GM20000 (cell line): Measurements from ENCODE around the gene HIVEP3.

ENCODE experiments used
- DNase-seq: peaks from one replicate; pipeline ENCODE4 v3.0.0; 2012; ENCODE audit warnings: low spot score
- TF ChIP-seq, protein P1 (sequence below): IDR thresholded peaks from 2 replicates; pipeline ENCODE4 v1.5.1; 2012; ENCODE audit warnings: mild to moderate bottlenecking, control low read depth; ENCODE audit errors: extremely low read depth, missing control alignments

The HIVEP3 gene

DNA sequence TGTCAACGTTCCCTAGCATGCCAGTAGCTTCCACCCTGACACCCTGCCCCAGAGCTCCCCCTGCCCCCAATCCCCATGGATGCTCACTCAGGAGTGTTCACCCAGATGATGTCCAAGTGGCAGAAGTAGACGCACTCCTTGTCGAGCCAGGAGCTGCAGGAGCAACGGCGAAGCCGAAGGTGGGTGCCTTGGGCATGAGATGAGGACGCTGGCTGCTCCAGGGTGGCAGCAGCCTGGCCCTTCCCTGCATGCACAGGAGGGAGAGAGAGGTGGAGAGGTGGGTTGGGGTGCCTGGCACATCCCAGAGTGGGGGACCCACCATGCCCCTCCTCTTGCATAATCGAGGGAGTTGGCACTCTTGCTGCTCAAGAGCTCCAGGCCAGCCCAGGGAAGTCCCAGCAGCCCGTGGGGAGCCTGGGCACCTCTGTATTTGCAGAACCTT is 434.7 kb downstream of the HIVEP3 start:
- DNase-seq = no peak
- TF ChIP-seq, protein P1, sequence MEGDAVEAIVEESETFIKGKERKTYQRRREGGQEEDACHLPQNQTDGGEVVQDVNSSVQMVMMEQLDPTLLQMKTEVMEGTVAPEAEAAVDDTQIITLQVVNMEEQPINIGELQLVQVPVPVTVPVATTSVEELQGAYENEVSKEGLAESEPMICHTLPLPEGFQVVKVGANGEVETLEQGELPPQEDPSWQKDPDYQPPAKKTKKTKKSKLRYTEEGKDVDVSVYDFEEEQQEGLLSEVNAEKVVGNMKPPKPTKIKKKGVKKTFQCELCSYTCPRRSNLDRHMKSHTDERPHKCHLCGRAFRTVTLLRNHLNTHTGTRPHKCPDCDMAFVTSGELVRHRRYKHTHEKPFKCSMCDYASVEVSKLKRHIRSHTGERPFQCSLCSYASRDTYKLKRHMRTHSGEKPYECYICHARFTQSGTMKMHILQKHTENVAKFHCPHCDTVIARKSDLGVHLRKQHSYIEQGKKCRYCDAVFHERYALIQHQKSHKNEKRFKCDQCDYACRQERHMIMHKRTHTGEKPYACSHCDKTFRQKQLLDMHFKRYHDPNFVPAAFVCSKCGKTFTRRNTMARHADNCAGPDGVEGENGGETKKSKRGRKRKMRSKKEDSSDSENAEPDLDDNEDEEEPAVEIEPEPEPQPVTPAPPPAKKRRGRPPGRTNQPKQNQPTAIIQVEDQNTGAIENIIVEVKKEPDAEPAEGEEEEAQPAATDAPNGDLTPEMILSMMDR = no peak

DNA sequence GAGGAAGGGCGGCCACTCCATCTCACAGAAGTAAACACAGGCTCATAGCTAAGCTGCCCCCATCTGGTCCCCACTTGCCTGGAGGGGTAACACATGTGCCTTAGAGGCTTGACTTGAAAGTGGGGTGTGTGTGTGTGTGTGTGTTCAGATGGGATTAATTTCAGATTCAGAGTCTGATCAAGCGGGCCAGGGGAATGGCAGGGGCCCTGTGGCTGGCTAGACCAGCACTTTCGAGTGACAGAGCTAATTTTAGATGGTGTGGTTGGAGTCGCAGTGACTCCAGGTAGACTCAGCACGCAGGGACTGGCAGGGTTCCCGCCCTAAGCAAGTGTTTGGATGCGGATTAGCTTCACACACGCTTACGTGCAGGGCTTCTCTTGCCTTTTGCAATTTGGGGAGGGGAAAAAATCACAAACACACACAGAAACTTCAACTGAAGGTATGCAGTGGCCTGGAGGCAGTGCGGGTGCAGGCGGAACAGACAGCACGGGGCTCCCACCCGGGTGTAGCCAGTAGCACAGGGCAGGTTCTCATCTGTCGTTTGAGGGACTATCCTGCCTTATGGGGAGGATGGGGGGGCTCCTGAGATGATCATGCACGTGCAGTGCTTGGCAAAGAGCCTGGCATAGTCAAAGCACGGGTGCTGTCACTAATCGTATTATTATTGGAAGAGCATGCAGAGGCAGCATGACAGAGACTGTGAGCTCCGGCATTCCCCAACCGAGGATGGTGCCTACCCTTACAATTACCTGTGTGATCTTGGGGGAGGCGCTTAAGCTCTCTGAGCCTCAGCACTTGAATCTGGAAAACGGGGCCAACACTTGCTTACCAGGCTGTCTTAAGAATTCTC is 435.5 kb downstream of the HIVEP3 start:
- TF ChIP-seq, protein P1 = no peak

DNA sequence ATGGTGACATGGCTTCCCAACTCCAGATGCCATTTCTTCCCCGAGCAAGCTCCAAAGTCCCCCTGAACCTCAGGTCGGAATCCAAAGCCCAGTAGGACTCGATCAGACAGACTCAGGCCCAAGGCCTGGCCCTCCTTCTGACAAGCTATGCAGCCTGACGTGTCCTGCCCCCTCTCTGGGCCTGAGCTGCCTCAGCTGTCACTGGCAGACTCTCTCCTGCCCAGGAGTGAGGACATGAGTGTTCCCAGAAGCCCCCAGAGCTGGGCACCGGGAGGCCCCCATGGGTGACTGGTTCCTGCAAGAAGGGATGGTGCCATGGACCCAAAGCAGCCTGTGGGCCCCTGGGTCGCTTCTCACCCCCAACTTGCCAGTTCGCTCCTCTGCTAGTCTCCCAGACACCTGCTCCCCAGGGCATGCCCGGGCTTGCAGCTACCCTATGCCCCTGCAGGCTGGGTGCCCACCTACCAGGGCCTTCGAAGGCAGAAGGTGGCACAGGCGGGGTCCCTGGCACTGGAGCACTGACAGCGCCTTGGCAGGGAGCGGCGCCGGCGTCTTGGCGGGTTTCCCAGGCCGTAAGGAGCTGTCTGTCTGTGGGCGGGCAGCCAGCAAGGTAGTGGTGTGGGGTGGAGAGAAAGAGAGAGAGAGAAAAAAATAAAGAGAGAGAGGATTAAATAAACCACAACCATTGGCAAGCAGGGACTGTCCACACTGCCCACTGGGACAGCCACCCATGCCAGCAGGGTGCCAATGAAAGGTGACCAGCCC is 436.5 kb downstream of the HIVEP3 start:
- TF ChIP-seq, protein P1 = no peak
- DNase-seq = no peak

More for the DNA sequence above, 435.5 kb downstream of the HIVEP3 start:
- DNase-seq = no peak

DNA sequence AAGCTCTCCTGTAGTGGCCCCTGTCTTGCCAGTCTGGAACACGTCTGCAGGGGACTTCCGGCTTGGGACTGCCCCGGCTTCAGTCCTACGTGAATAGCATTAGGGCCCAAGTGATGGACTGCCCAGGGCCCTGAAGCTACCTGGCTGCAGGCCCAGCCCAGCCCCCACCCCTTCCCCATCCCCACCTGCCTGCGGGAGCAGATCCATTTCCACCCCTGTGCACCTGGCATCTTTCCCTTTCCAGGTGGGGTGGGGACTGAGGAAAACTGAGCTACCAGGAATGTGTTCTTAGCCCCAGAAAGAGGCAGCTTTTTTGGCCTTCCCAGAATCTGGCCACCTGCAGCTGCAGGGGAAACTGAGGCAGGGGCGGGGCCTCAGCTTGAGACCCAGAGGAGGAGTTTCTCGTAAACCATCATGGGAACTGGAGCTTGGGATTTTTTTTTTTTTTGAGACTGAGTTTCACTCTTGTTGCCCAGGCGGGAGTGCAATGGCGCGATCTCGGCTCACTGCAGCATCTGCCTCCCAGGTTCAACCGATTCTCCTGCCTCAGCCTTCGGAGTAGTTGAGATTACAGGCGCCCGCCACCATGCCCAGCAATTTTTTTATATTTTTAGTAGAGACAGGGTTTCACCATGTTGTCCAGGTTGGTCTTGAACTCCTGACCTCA is 437.5 kb downstream of the HIVEP3 start:
- DNase-seq = no peak
- TF ChIP-seq, protein P1 = no peak

DNA sequence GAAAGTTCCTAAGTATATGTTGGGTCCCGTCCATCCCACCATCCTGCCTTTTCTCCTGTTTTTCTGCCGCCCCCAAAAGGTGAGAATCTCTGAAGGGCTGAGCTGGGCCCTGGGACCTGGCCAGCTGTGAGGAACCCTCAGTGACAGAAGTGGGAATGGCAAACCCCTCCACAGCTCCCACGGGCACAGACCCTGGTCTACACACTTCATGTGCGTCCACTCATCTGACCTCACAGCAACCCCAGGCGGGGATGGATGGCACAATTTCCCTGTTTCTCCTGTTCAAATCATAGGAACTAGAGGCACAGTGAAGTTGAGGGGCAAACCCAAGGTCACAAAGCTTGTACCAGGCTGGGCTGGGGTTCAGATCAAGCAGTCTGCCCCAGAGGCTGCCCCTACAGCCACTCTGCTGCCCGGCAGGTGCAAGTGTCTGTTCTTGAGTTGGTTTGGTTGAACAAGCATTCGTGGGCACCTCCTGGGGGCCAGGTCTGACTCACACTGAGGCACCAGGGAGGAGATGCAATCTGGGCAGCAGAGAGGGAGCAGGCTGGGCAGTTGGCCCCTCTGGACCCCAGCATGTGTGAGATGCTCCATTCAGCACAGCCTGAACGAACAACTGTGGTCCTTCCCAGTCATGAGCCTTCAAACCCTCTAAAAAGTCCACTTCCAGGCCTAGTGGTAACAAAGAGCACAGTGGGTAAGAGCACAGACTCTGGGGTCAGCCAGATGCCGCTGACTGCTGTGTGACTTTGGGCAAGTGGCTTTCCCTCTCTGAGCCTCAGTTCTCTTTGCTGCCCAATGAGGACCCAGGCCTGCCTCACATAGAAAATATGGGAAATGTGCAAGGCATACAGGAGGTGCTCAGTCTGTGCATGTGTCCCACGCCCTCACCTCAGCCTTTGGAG is 438.3 kb downstream of the HIVEP3 start:
- TF ChIP-seq, protein P1 = no peak
- no peak for DNase-seq

DNA sequence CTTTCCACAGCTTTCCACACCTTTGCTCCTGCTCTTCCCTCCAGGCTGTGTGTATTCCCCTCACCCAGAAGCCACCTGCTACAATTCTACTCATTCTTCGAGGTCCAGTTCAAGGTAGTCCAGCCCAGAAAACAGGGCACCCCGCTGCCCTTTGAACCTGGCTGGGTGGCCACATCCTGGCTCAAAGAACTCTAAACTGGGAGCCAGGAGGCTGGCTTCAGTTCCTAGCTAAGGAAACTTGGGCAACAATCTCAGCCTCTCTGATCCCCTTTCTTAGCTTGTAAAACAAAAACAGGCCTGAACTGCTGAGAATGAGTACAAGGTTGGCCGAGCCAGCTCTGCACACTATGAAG is 438.9 kb downstream of the HIVEP3 start:
- DNase-seq = no peak
- TF ChIP-seq, protein P1 = no peak
